T47D (cell line): ENCODE data around the gene FRMD1.
"Not testable (repeated sequence)": the region's sequence is repeated elsewhere in the genome, so short reads cannot be mapped to it uniquely, and the experiment has no call there.

Experiments used
- DNase-seq, 2 experiments: peaks; one replicate each; pipeline versions ENCODE4 v3.0.0 to v3.0.0-alpha.2; 2011 to 2012; ENCODE audit warnings: low read depth in 1 of 2, low spot score in 1 of 2
- JUND ChIP-seq: IDR thresholded peaks from 2 replicates; pipeline ENCODE4 v1.6.1; 2012; ENCODE audit warnings: low read depth
- in situ Hi-C: cut with HindIII; loops from 2 replicates; pipeline ENCODE4 v1.10.0; 2016; ENCODE audit warnings: low sequenced_read_pairs, low pct_unique_long_range_greater_than_20kb

FRMD1 gene

DNA sequence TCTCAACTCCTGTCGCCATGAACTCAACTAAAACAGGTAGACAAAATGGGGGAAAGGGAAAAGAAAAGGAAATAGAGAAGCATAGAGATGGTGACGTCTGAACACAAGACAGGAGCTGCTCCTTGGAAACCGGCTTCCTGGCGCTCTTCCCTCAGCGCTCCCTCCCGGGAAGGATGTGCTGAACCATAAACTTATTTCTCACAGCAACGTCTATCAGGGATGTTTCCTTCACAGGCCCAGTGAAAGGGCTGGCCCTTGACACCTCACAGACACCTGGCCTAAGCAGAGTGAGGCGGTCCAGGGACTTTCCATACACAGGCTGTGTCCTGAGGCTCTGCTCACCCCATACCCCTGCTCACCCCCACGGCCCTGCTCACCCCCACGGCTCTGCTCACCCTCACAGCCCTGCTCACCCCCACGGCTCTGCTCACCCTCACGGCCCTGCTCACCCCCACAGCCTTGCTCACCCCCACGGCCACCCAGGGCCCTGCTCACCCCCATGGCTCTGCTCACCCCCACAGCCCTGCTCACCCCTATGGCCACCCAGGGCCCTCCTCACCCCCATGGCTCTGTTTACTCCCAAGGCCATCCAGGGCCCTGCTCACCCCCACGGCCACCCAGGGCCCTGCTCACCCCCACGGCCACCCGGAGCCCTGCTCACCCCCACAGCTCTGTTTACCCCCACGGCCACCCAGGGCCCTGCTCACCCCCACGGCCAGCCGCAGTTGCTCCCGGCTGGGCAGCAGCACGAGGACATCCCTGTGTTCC is 653 bp downstream of the FRMD1 start:
- in situ Hi-C loops: no loop called here
- TF ChIP-seq JUND: no peak
- no peak for DNase-seq

- DNase-seq, in situ Hi-C loops: not testable (repeated sequence)
Measured at GRCh38 chr6:168077401-168077800, 1.6 kb downstream of the FRMD1 start.

- no peak for DNase-seq
- in situ Hi-C loops: no loop called here
- no peak for TF ChIP-seq JUND
Measured at GRCh38 chr6:168075787-168076202, 3.2 kb downstream of the FRMD1 start.

GRCh38 chr6:168075216-168075615 is 3.8 kb downstream of the FRMD1 start:
- no peak for DNase-seq
- TF ChIP-seq JUND: no peak
- in situ Hi-C loops: no loop called here

DNA sequence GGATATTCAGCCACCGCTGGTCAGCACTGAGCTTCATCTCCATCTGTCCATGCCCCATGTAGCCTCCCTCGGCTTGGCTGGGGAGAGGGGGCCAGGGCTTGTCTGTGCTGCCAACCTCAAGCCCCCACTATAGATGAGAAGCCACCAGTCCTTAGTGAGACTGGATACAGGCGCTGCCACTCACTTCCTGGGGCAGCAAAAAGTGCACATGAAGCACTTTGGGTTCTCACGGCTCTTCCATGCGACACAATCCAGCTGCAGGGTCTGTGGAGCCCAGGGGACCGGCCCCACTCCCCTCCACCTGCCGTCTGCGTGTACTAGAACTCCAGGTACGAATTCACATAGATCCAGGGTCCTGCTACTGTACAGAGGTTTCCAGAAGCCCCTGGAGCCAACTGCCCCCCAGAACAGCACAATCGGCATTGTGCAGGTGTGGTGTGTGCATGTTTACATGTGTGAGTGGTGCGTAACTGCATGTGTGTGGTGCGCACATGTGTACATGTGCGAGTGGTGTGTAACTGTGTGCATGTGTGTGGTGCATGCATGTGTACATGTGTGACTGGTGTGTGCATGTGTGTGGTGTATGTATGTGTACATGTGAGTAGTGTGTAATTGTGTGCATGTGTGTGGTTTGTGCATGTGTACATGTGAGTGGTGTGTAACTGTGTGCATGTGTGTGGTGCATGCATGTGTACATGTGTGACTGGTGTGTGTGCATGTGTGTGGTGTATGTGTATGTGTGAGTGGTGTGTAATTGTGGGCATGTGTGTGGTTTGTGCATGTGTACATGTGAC is 4.9 kb downstream of the FRMD1 start:
- no peak for DNase-seq
- no peak for TF ChIP-seq JUND
- in situ Hi-C loops: no loop called here

GRCh38 chr6:168072730-168073129 is 6.3 kb downstream of the FRMD1 start:
- no peak for TF ChIP-seq JUND
- DNase-seq: no peak
- in situ Hi-C loops: no loop called here

DNA sequence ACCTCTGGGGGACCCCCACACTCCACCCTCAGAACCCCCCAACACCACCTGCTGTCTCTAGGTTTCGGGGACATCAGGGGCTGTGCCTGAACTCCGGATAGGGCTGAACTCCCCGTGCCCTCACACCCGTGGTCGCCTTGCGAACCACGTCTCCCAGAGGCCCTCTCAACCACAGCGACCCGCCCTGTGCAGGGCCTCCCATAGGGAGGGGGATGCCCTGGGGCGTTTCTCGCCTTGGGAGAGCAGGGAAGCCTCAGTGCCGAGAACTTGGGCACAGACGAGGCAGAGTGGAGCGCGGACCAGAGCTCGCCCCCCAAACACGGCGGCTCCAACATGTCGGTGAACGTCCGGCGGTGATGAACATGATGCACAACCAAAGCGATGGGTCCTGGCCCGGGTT is 6.8 kb downstream of the FRMD1 start:
- DNase-seq: no peak
- no peak for TF ChIP-seq JUND
- in situ Hi-C loops: no loop called here

GRCh38 chr6:168071620-168072019 is 7.4 kb downstream of the FRMD1 start:
- in situ Hi-C loops: no loop called here
- TF ChIP-seq JUND: no peak
- peak in 1 of 2 experiments; percentile 35 for DNase-seq

DNA sequence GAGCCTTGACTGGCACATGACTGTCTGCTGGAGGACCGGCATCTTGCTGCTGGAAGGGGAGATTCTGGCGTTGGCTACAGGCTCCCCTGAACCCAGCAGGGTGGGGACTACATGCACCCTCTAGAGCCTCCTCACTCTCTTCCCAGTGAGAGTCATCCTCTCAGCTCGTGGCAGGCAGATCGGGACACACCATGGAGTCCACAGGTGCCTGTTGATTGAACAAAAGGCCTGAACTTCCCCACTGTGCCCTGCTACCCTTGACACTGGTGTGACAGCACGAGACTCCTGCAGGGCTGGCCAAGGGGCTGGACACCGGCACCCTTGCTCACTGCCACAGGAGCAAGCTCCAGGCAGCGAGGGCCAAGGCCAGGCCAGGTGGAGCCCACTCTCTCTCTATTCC is 8.2 kb downstream of the FRMD1 start:
- in situ Hi-C loops: no loop called here

DNA sequence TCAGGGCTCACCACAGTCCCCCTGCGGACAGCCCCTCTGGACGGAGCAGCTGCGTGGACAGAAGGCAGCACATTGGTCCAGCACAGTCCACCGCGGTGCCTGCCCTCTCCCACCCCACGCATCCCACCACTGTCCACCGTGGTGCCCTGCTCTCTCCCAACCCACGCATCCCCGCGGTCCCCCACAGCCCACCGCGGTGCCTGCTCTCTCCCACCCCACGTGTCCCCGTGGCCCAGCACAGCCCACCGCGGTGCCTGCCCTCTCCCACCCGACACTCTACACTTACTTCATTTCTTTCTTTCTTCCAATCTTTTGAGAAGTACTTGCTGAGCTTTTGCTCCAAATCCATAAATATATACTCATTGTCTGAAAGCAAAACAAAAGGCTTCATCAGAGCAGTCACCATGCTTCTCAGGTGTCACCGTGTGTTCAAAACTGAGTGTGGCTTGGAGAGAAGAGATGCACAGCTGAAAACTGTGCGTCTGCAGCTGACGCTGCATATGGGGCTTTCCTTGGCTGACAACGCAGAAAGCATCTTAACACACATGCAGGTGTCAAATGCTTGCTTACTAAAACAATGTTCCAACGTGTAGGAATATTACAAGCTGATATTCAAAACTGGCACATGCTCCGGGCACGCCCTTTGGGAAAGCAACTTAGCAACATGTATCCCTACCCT is 11.8 kb downstream of the FRMD1 start:
- in situ Hi-C loops: no loop called here
- DNase-seq: no peak
- no peak for TF ChIP-seq JUND

More for the DNA sequence above, 8.2 kb downstream of the FRMD1 start:
- TF ChIP-seq JUND: no peak
- DNase-seq: no peak

GRCh38 chr6:168064226-168064807 is 14.7 kb downstream of the FRMD1 start:
- no peak for TF ChIP-seq JUND
- in situ Hi-C loops: no loop called here
- no peak for DNase-seq

DNA sequence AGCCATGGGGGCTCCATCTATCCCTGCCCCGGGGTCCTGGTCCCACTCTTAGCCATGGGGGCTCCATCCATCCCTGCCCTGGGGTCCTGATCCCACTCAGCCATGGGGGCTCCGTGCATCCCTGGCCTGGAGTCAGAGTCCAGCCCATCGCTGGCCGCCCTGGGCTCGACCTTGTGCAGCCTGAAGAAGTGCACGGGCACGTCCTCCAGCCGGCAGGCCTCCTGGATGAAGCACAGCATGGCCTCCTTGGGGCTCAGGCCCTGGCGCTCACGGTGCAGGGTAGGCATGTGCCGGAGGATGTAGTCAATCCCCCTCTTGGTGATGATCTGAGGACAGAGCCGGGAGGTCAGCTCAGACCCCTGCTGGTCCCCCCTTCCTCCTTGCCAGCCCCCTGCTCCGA is 15.6 kb downstream of the FRMD1 start:
- TF ChIP-seq JUND: no peak
- no peak for DNase-seq
- in situ Hi-C loops: no loop called here
